Measurements from ENCODE around the gene TK2.

DNA sequence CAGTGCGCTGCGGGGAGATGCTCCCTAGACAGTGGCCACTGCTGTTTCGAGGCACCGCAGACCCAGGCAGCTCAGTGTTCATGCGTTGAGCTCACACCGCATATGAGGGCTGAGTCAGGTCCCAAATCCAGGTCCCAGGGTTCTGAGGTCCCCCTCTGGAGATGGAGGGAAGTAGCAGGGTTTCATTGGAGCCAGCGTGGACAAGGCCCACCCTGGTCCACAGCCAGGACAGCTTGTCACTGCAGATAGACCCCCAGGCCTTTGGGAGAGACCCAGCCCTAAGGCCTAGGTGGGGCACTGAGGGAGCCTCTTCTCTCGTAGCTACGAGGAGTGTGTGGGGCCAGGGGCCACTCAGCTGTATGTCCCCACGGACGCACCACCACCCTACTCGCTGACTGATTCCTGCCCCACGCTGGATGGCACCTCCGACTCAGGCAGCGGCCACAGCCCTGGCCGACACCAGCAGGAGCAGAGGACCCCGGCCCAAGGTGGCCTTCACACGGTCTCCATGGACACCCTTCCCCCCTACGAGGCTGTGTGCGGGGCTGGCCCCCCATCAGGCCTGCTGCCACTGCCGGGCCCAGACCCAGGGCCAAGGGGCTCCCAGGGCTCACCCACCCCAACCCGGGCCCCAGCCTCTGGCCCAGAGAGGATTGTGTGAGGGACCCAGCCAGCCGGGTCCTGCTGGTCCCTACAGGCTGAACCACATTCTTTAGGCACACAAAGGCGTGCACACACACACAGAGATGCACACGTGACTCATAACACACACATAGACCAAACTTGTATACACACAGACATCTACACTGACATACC, 69.4 kb downstream of the TK2 start:
- TF ChIP-seq, protein P1, sequence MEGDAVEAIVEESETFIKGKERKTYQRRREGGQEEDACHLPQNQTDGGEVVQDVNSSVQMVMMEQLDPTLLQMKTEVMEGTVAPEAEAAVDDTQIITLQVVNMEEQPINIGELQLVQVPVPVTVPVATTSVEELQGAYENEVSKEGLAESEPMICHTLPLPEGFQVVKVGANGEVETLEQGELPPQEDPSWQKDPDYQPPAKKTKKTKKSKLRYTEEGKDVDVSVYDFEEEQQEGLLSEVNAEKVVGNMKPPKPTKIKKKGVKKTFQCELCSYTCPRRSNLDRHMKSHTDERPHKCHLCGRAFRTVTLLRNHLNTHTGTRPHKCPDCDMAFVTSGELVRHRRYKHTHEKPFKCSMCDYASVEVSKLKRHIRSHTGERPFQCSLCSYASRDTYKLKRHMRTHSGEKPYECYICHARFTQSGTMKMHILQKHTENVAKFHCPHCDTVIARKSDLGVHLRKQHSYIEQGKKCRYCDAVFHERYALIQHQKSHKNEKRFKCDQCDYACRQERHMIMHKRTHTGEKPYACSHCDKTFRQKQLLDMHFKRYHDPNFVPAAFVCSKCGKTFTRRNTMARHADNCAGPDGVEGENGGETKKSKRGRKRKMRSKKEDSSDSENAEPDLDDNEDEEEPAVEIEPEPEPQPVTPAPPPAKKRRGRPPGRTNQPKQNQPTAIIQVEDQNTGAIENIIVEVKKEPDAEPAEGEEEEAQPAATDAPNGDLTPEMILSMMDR (conservative IDR thresholded peaks at IDR 0.05; ENCODE audit: low read depth in 2 of 2): no peak
- TF ChIP-seq EZH2 (IDR thresholded peaks at IDR 0.05; ENCODE audit: low read depth, unreplicated experiment): no peak

Measured in GM23338 (cell line).